Lower lobe of right lung (tissue), 2 donors: ENCODE data around the gene LMF1. TPM values are rescaled to one million over a fixed set of nuclear protein-coding genes. Genes with fewer than 3 reads are reported as not detected.

ENCODE experiments used
- ATAC-seq, 2 donors: fragments of 200-7000 bp; cut with Tn5 transposase; one replicate each; pipeline ENCODE4 v1.9.1; 2020 to 2022; ENCODE audit warnings: mild to moderate bottlenecking in 2 of 2, moderate library complexity in 2 of 2
- DNase-seq: peaks from one replicate; pipeline ENCODE4 v3.0.0-alpha.2; 2020
- H3K27ac ChIP-seq: fragments of 200-600 bp; one replicate; pipeline ENCODE4 v1.8.0; 2022
- H3K27me3 ChIP-seq: fragments of 200-600 bp; one replicate; pipeline ENCODE4 v1.8.0; 2022; ENCODE audit warnings: low read depth
- H3K36me3 ChIP-seq: fragments of 200-600 bp; one replicate; pipeline ENCODE4 v1.8.0; 2022; ENCODE audit warnings: mild to moderate bottlenecking
- H3K4me1 ChIP-seq: fragments of 200-600 bp; one replicate; pipeline ENCODE4 v1.8.0; 2022
- H3K4me3 ChIP-seq: fragments of 200-600 bp; one replicate; pipeline ENCODE4 v1.8.0; 2022; ENCODE audit warnings: mild to moderate bottlenecking
- H3K9me3 ChIP-seq: fragments of 200-600 bp; one replicate; pipeline ENCODE4 v1.8.0; 2022
- CTCF ChIP-seq: fragments of 200-600 bp; IDR thresholded peaks from one replicate; pipeline ENCODE4 v1.8.0; 2022; ENCODE audit warnings: antibody characterized with exemption, mild to moderate bottlenecking
- intact Hi-C: fragments of 100-400 bp; cut with DNase I; formaldehyde crosslinking; loops from one replicate; pipeline ENCODE4 v1.11.0; 2022
- total RNA-seq: library from RNA; stranded (reverse); fragmentation: NEBNext Ultra II Directional; extraction: Animal tissue kit (Norgen Biotek cat#: 25700); gene quantifications from one replicate; pipeline ENCODE4 v1.2.1, GENCODE V29; 2021
- donor health status: DM: no; HTN: yes; CAD: no; lungs with severe emphysema.

Gene LMF1
- total RNA-seq, 1 donor from 2014 or later, result 23.8 TPM

- intact Hi-C loops, result no loop called here
- ATAC-seq (no peak), DNase-seq (no peak)
- Histone ChIP-seq H3K27me3 (peaks cover 52% of the 10 kb centered on the region), H3K27ac (no peak overlapping the region), H3K9me3 (no peaks in the 10 kb centered on the region), H3K36me3 (no peaks in the 10 kb centered on the region), H3K4me3 (no peak overlapping the region), H3K4me1 (no peaks in the 10 kb centered on the region)
- TF ChIP-seq CTCF, result no peak
These were observed 151.3 kb downstream of the LMF1 start for GRCh38 chr16:819336-820043.

DNA sequence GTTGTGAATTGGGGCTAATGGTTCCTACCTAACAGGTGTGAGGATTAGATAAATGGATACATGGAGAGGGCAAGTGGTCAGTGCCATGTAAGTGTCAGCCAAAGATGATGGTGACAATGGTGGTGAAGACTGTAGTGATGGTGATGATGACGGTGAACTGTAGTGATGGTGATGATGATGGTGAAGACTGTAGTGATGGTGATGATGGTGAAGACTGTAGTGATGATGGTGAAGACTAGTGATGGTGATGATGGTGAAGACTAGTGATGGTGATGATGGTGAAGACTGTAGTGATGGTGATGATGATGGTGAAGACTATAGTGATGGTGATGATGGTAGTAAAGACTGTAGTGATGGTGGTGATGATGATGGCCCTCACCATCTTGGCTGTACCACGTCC lies 152.2 kb downstream of the LMF1 start:
- DNase-seq (no peak), ATAC-seq (no peak)
- no peak for TF ChIP-seq CTCF
- H3K27ac ChIP-seq, result no peak overlapping the region
- H3K27me3 ChIP-seq, result peaks cover 58% of the 10 kb centered on the region
- no peaks in the 10 kb centered on the region for H3K36me3 ChIP-seq
- intact Hi-C loops, result no loop called here
- peaks cover 3% of the 10 kb centered on the region for H3K4me1 ChIP-seq
- no peak overlapping the region for H3K4me3 ChIP-seq
- no peaks in the 10 kb centered on the region for H3K9me3 ChIP-seq

GRCh38 chr16:818132-818531 lies 152.7 kb downstream of the LMF1 start:
- ATAC-seq (no peak), DNase-seq (no peak)
- Histone ChIP-seq H3K4me1 (peaks cover 8% of the 10 kb centered on the region), H3K9me3 (no peaks in the 10 kb centered on the region), H3K4me3 (no peak overlapping the region), H3K27ac (no peak overlapping the region), H3K27me3 (peaks cover 63% of the 10 kb centered on the region), H3K36me3 (no peaks in the 10 kb centered on the region)
- intact Hi-C loops, result no loop called here
- TF ChIP-seq CTCF, result no peak

GRCh38 chr16:817001-817906 lies 153.5 kb downstream of the LMF1 start:
- Histone ChIP-seq H3K4me1 (peaks cover 8% of the 10 kb centered on the region), H3K36me3 (no peaks in the 10 kb centered on the region), H3K9me3 (no peaks in the 10 kb centered on the region), H3K4me3 (no peak overlapping the region), H3K27me3 (peaks cover 68% of the 10 kb centered on the region), H3K27ac (no peak overlapping the region)
- intact Hi-C loops, result no loop called here
- DNase-seq, result no peak
- ATAC-seq, result no peak
- TF ChIP-seq CTCF, result no peak

- no peaks in the 10 kb centered on the region for H3K36me3 ChIP-seq
- no peaks in the 10 kb centered on the region for H3K9me3 ChIP-seq
- intact Hi-C loops, result no loop called here
- H3K27ac ChIP-seq, result no peak overlapping the region
- H3K27me3 ChIP-seq, result peaks cover 68% of the 10 kb centered on the region
- DNase-seq, result no peak
- no peak for TF ChIP-seq CTCF
- no peak for ATAC-seq
- H3K4me3 ChIP-seq, result no peak overlapping the region
- peaks cover 8% of the 10 kb centered on the region for H3K4me1 ChIP-seq
These were observed 154.9 kb downstream of the LMF1 start for GRCh38 chr16:815861-816260.
